NCI-H2081 treated with DMSO at 0.1 percent for 48 hours (cell line): Measurements from ENCODE around the gene POLR2H.

Source experiments
- DNase-seq: peaks from one replicate; lab custom pipeline; 2025; lab: John Stamatoyannopoulos, UW

POLR2H gene

GRCh38 chr3:184371570-184372018 is 10.1 kb downstream of the POLR2H start:
- peak; percentile 94 for DNase-seq

GRCh38 chr3:184372296-184372821 is 10.8 kb downstream of the POLR2H start:
- DNase-seq = no peak

- no peak for DNase-seq
Measured at GRCh38 chr3:184372911-184373310, 11.4 kb downstream of the POLR2H start.

- no peak for DNase-seq
Measured at GRCh38 chr3:184373422-184373821, 11.9 kb downstream of the POLR2H start.

GRCh38 chr3:184375747-184376461 is 14.4 kb downstream of the POLR2H start:
- DNase-seq = no peak

GRCh38 chr3:184377374-184377773 is 15.9 kb downstream of the POLR2H start:
- DNase-seq = peak; percentile 70

- no peak for DNase-seq
Measured at GRCh38 chr3:184377882-184378445, 16.5 kb downstream of the POLR2H start, which contains the start of gene THPO. THPO (minus strand) TSS chr3:184378207; CDS start chr3:184376259, 1,948 bp downstream.

- no peak for DNase-seq
Measured at GRCh38 chr3:184378651-184379357, 17.3 kb downstream of the POLR2H start.

- no peak for DNase-seq
Measured at GRCh38 chr3:184379358-184380184, 18.1 kb downstream of the POLR2H start, which contains the start of gene CHRD. CHRD (plus strand) TSS chr3:184380054; CDS start chr3:184380319, 265 bp downstream.

- no peak for DNase-seq
Measured at GRCh38 chr3:184380185-184380626, 18.7 kb downstream of the POLR2H start.

- no peak for DNase-seq
Measured at GRCh38 chr3:184380627-184381260, 19.2 kb downstream of the POLR2H start.

- DNase-seq = no peak
Measured at GRCh38 chr3:184381261-184382224, 20.0 kb downstream of the POLR2H start.

- DNase-seq = no peak
Measured at GRCh38 chr3:184382326-184383032, 21.0 kb downstream of the POLR2H start.

- no peak for DNase-seq
Measured at GRCh38 chr3:184383033-184383740, 21.7 kb downstream of the POLR2H start.

GRCh38 chr3:184384342-184384741 is 22.8 kb downstream of the POLR2H start:
- no peak for DNase-seq

- no peak for DNase-seq
Measured at GRCh38 chr3:184384856-184385422, 23.4 kb downstream of the POLR2H start.

- DNase-seq = no peak
Measured at GRCh38 chr3:184386047-184386806, 24.7 kb downstream of the POLR2H start.
